SH-SY5Y (cell line): ENCODE measurements around the gene TOMM5.
A peak's percentile ranks its signal among the peaks of the same experiment; 100 is the strongest.

Experiments used
- GATA2 ChIP-seq: IDR thresholded peaks from 2 replicates; pipeline ENCODE4 v1.6.1; 2011; ENCODE audit warnings: mild to moderate bottlenecking, low read depth, low read length
- GATA3 ChIP-seq: IDR thresholded peaks from 2 replicates; pipeline ENCODE4 v1.6.1; 2011; ENCODE audit warnings: low read depth, mild to moderate bottlenecking, low read length, moderate library complexity

GRCh38 chr9:37575001-37575400 lies 17.4 kb downstream of the TOMM5 start:
- TF ChIP-seq GATA2 (peak; percentile 88), GATA3 (peak; percentile 66)
